ENCODE measurements around the gene PEA15.

GRCh38 chr1:160205242-160206035 lies at the start of gene PEA15:
- TF ChIP-seq POLR2AphosphoS5 (IDR thresholded peaks at IDR 0.05) (no peak), CTCF (IDR thresholded peaks at IDR 0.05) (no peak), POLR2A (IDR thresholded peaks at IDR 0.05) (peak; percentile 82)

All from prostate gland (tissue), 2 donors.